Endothelial cell of umbilical vein (primary cell): ENCODE data around the gene PSMB7. TPM values are rescaled to one million over a fixed set of nuclear protein-coding genes. Genes with fewer than 3 reads are reported as not detected.

Experiments
- BruUV-seq: library from RNA; stranded (reverse); fragments of 400-500 nt; replicated peaks from 2 replicates; lab custom pipeline; 2021; lab: Mats Ljungman, UMichigan
- CTCF ChIA-PET: fragments of 300-600, 350-600 bp; sonication (Branson Sonifier 250); formaldehyde crosslinking; loops from one replicate; lab custom pipeline; 2021; ENCODE audit warnings: antibody characterized with exemption, inconsistent platforms; lab: Charles Lee
- POLR2A ChIA-PET: fragments of 300-600, 350-600 bp; sonication (Branson Sonifier 250); formaldehyde crosslinking; loops from one replicate; lab custom pipeline; 2021; ENCODE audit warnings: antibody characterized with exemption, inconsistent platforms; lab: Charles Lee
- DNase-seq: peaks from one replicate; pipeline ENCODE4 v3.0.0-alpha.2; 2011; ENCODE audit warnings: low read depth, low spot score
- FAIRE-seq: peaks from 2 replicates; lab custom pipeline; 2011; peaks lifted over from hg19 to GRCh38; lab: Jason Lieb, UNC
- H2AFZ ChIP-seq: 2 replicates; pipeline ENCODE4 v1.6.0; 2012; ENCODE audit warnings: low read depth, low read length, control low read depth, inconsistent platforms
- H3K27ac ChIP-seq: 2 replicates; pipeline ENCODE4 v1.5.1; 2011; ENCODE audit warnings: low read depth, mild to moderate bottlenecking, control low read depth, low read length, moderate library complexity; ENCODE audit not compliant: insufficient read depth
- H3K27me3 ChIP-seq, 2 experiments: 2 replicates each; pipeline versions ENCODE4 v1.6.0 to v1.6.1; 2011; ENCODE audit warnings: low read length in 2 of 2, mixed read lengths in 1 of 2; ENCODE audit not compliant: control insufficient read depth in 2 of 2, insufficient read depth in 2 of 2
- H3K36me3 ChIP-seq, 2 experiments: 2 replicates in 1 of 2; 3 replicates in 1 of 2; pipeline ENCODE4 v1.5.1; 2011; ENCODE audit warnings: low read length in 2 of 2, mild to moderate bottlenecking in 1 of 2, moderate library complexity in 1 of 2; ENCODE audit not compliant: control insufficient read depth in 2 of 2, insufficient read depth in 2 of 2; ENCODE audit errors: extremely low read depth in 1 of 2
- H3K4me1 ChIP-seq: 3 replicates; pipeline ENCODE4 v1.5.1; 2011; ENCODE audit warnings: mild to moderate bottlenecking, low read length; ENCODE audit not compliant: control insufficient read depth, insufficient read depth; ENCODE audit errors: extremely low read depth
- H3K4me2 ChIP-seq: 2 replicates; pipeline ENCODE4 v1.6.1; 2011; ENCODE audit warnings: low read length, control low read depth, mixed read lengths; ENCODE audit not compliant: insufficient read depth
- H3K4me3 ChIP-seq, 3 experiments: fragments of 200-600 bp in 1 of 3; sonication (generic), shearing (Covaris generic) in 1 of 3; replicated peaks in 1 of 3; 2 replicates each; pipeline ENCODE4 v1.5.1; 2011 to 2016; ENCODE audit warnings: control low read depth in 3 of 3, low read length in 3 of 3, mild to moderate bottlenecking in 2 of 3, inconsistent platforms in 1 of 3, low read depth in 1 of 3, moderate library complexity in 1 of 3; ENCODE audit not compliant: insufficient read depth in 1 of 3
- H3K79me2 ChIP-seq: 2 replicates; pipeline ENCODE4 v1.6.0; 2012; ENCODE audit warnings: low read length, inconsistent platforms; ENCODE audit not compliant: control insufficient read depth, insufficient read depth
- H3K9ac ChIP-seq: replicated peaks from 2 replicates; pipeline ENCODE3; 2011; ENCODE audit warnings: low read length, control low read depth; ENCODE audit not compliant: insufficient read depth; ENCODE audit errors: extremely low read depth
- H3K9me1 ChIP-seq: replicated peaks from 3 replicates; pipeline ENCODE4 v1.6.0; 2011; ENCODE audit warnings: mild to moderate bottlenecking, low read length; ENCODE audit not compliant: control insufficient read depth, insufficient read depth; ENCODE audit errors: extremely low read depth
- H3K9me3 ChIP-seq: replicated peaks from 2 replicates; pipeline ENCODE4 v1.5.1; 2012; ENCODE audit warnings: low read length, inconsistent platforms; ENCODE audit not compliant: control insufficient read depth, insufficient read depth
- H4K20me1 ChIP-seq: replicated peaks from 2 replicates; pipeline ENCODE3; 2011; ENCODE audit warnings: mild to moderate bottlenecking, low read length; ENCODE audit not compliant: control insufficient read depth, insufficient read depth; ENCODE audit errors: extremely low read depth
- EZH2 ChIP-seq: IDR thresholded peaks from 2 replicates; pipeline ENCODE4 v1.6.1; 2012; ENCODE audit warnings: borderline replicate concordance, low read depth, mild to moderate bottlenecking, moderate library complexity, low read length, inconsistent platforms; ENCODE audit not compliant: severe bottlenecking
- FOS ChIP-seq: IDR thresholded peaks from 2 replicates; pipeline ENCODE4 v1.6.1; 2011; ENCODE audit warnings: mild to moderate bottlenecking, low read length, moderate library complexity, borderline replicate concordance; ENCODE audit not compliant: insufficient read depth
- GATA2 ChIP-seq: IDR thresholded peaks from 2 replicates; pipeline ENCODE4 v1.7.0; 2011; ENCODE audit warnings: low read depth, mild to moderate bottlenecking, moderate library complexity, mixed read lengths, low read length; ENCODE audit not compliant: insufficient read length, insufficient read depth
- JUN ChIP-seq: IDR thresholded peaks from 2 replicates; pipeline ENCODE4 v1.6.1; 2011; ENCODE audit warnings: borderline replicate concordance, low read depth; ENCODE audit not compliant: insufficient read length, insufficient read depth
- MYC ChIP-seq: IDR thresholded peaks from one replicate; pipeline ENCODE4 v1.6.1; 2011; ENCODE audit warnings: mild to moderate bottlenecking, low read depth, low read length
- POLR2A ChIP-seq: IDR thresholded peaks from 2 replicates; pipeline ENCODE4 v1.6.1; 2012; ENCODE audit warnings: low read depth, mild to moderate bottlenecking, control low read depth, low read length
- POLR2AphosphoS5 ChIP-seq: IDR thresholded peaks from 2 replicates; pipeline ENCODE4 v1.6.1; 2012; ENCODE audit warnings: low read depth, mild to moderate bottlenecking, control low read depth, low read length, moderate library complexity; ENCODE audit not compliant: insufficient read depth
- dilution Hi-C: fragments of 300-500 bp; cut with MboI; formaldehyde crosslinking; loops from one replicate; pipeline ENCODE4 v1.15.0; 2019; ENCODE audit warnings: low sequenced_read_pairs; ENCODE audit not compliant: extremely low pct_ligation_motif_present
- intact Hi-C: fragments of 100-400 bp; cut with micrococcal nuclease; formaldehyde crosslinking; loops from one replicate; pipeline ENCODE4 v1.10.0; 2022
- polyA plus RNA-seq, 4 experiments: library from polyadenylated mRNA; depleted of rRNA in 3 of 4; stranded (reverse) in 3 of 4; unstranded in 1 of 4; fragments of >200 nt; gene quantifications; 2 replicates each; pipeline versions ENCODE4 v1.2.1 to v1.2.3, GENCODE V29; 2011 to 2012; ENCODE audit warnings: missing spikeins in 1 of 4
- total RNA-seq: library from RNA; stranded (reverse); gene quantifications from 2 replicates; pipeline ENCODE4 v1.2.3, GENCODE V29; 2021
- TF ChIP-seq, protein P1 (sequence below), 2 donors: IDR thresholded peaks; 1 replicate in 1 of 2; 2 replicates in 1 of 2; pipeline ENCODE4 v1.5.1; 2011; ENCODE audit warnings: low read length in 2 of 2, mild to moderate bottlenecking in 2 of 2, moderate library complexity in 2 of 2, control low read depth in 1 of 2, inconsistent platforms in 1 of 2, low read depth in 1 of 2; ENCODE audit not compliant: insufficient read depth in 1 of 2; ENCODE audit errors: extremely low read depth in 1 of 2
- TF ChIP-seq, protein P2 (sequence below): IDR thresholded peaks from 2 replicates; pipeline ENCODE4 v1.6.1; 2011; ENCODE audit not compliant: insufficient read depth, insufficient read length

Gene PSMB7
- total and polyA plus RNA-seq, 2 donors (not counting 3 experiments of a cell fraction or from before 2014, with no cell fraction given), result 227 to 366 TPM

DNA sequence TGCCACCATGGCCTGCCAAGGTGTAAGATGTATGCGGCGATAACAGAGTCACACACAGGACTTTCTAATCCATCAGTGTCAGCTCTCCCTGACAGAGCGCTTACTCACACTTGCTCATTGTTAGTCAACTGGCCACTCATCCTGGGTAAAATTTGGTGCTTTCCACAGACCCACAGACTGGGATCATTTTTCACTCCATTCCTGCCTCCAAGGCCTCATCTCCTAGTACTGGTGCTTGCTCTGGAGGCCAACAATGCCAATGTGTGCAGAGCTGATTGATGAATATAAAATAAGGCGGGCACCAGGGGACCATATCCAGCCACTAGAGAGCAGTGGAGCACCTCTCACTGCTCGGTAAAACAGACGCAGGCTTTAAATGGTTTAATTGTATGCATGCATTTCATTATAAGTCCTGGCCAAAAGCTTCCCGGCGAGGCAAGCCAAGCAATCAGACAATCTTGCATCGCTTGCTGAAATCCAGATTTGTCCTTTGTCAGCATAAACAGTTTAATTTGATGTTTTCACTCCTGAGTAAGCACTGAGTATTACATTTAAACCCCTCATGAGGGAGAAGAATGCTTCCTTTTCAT, 22.3 kb downstream of the PSMB7 start:
- peaks cover 34% of the 10 kb centered on the region for H3K4me1 ChIP-seq
- peak; percentile 90 for FAIRE-seq
- intact Hi-C loops, result loop anchor here (5.0 kb wide), 2 partner anchors 136 to 266 kb away; partner anchors contain the start of gene NEK6

More for the DNA sequence above, 22.3 kb downstream of the PSMB7 start:
- peaks cover 9% of the 10 kb centered on the region for H4K20me1 ChIP-seq
- peak overlapping the region; percentile 5 for H3K4me2 ChIP-seq
- no peaks in the 10 kb centered on the region for H3K9me1 ChIP-seq
- POLR2A ChIA-PET, result no interaction called here
- no peak overlapping the region for H3K9ac ChIP-seq
- peaks cover 6 to 8% of the 10 kb centered on the region in 2 experiments for H3K36me3 ChIP-seq
- H3K27ac ChIP-seq, result peak overlapping the region; percentile 54
- no TSS peak for BruUV-seq
- H2AFZ ChIP-seq, result no peak overlapping the region
- H3K79me2 ChIP-seq, result peaks cover 83% of the 10 kb centered on the region
- H3K27me3 ChIP-seq, result no peaks in the 10 kb centered on the region
- CTCF ChIA-PET, result interaction anchor here (0.7 to 6.4 kb wide), 16 partner anchors 9 to 849 kb away, joined by 3 to 62 read pairs (median 4); no protein-coding TSS in a partner anchor
- dilution Hi-C loops, result no loop called here
- TF ChIP-seq, protein P1, sequence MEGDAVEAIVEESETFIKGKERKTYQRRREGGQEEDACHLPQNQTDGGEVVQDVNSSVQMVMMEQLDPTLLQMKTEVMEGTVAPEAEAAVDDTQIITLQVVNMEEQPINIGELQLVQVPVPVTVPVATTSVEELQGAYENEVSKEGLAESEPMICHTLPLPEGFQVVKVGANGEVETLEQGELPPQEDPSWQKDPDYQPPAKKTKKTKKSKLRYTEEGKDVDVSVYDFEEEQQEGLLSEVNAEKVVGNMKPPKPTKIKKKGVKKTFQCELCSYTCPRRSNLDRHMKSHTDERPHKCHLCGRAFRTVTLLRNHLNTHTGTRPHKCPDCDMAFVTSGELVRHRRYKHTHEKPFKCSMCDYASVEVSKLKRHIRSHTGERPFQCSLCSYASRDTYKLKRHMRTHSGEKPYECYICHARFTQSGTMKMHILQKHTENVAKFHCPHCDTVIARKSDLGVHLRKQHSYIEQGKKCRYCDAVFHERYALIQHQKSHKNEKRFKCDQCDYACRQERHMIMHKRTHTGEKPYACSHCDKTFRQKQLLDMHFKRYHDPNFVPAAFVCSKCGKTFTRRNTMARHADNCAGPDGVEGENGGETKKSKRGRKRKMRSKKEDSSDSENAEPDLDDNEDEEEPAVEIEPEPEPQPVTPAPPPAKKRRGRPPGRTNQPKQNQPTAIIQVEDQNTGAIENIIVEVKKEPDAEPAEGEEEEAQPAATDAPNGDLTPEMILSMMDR (IDR thresholded peaks at IDR 0.05; ENCODE audit: extremely low read depth in 1 of 2, insufficient read depth in 1 of 2, low read depth in 1 of 2, low read length in 2 of 2), result peak; percentile 29 to 55
- TF ChIP-seq FOS (peak; percentile 89), GATA2 (peak; percentile 90), POLR2AphosphoS5 (peak; percentile 73), POLR2A (no peak), MYC (no peak), JUN (peak; percentile 69), EZH2 (no peak)
- TF ChIP-seq, protein P2, sequence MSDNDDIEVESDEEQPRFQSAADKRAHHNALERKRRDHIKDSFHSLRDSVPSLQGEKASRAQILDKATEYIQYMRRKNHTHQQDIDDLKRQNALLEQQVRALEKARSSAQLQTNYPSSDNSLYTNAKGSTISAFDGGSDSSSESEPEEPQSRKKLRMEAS, result no peak
- DNase-seq, result peak; percentile 75
- H3K9me3 ChIP-seq, result no peaks in the 10 kb centered on the region
- no peak overlapping the region for H3K4me3 ChIP-seq
